Measurements from ENCODE around the gene CNTNAP1.
"Not testable (repeated sequence)": the region's sequence is repeated elsewhere in the genome, so short reads cannot be mapped to it uniquely, and the experiment has no call there.

The CNTNAP1 gene

GRCh38 chr17:42706732-42707131 lies 24.4 kb downstream of the CNTNAP1 start:
- peak in 1 of 10 donors; percentile 55 for DNase-seq
- intact Hi-C loops (cut with DNase I): no loop called here

- intact Hi-C loops (cut with DNase I): no loop called here
- DNase-seq: peak in 1 of 10 donors; percentile 9
Observed at GRCh38 chr17:42708588-42708987, 26.3 kb downstream of the CNTNAP1 start.

GRCh38 chr17:42709561-42709960 lies 27.2 kb downstream of the CNTNAP1 start:
- intact Hi-C loops (cut with DNase I): no loop called here

GRCh38 chr17:42720996-42721583 lies 38.8 kb downstream of the CNTNAP1 start:
- peak in 1 of 10 donors; percentile 33 for DNase-seq
- intact Hi-C loops (cut with DNase I): loop anchor here (1.0 to 10.0 kb wide), 2 partner anchors 42 to 104 kb away; partner anchors contain the start of gene BECN1

More at GRCh38 chr17:42709561-42709960, 27.2 kb downstream of the CNTNAP1 start:
- DNase-seq: peak in 2 of 10 donors; percentile 5 to 32

GRCh38 chr17:42723636-42724035 lies 41.3 kb downstream of the CNTNAP1 start:
- intact Hi-C loops (cut with DNase I): loop anchor here (10.0 kb wide), 1 partner anchor 101 kb away; the partner anchor contains the start of gene BECN1

GRCh38 chr17:42725143-42725542 lies 42.8 kb downstream of the CNTNAP1 start:
- intact Hi-C loops (cut with DNase I): loop anchor here (10.0 kb wide), 1 partner anchor 100 kb away; the partner anchor contains the start of gene BECN1
- no peak for DNase-seq

More at GRCh38 chr17:42723636-42724035, 41.3 kb downstream of the CNTNAP1 start:
- DNase-seq: no peak

GRCh38 chr17:42740699-42741098 lies 58.4 kb downstream of the CNTNAP1 start:
- intact Hi-C loops (cut with DNase I): no loop called here
- no peak for DNase-seq

- DNase-seq; intact Hi-C loops (cut with DNase I): not testable (repeated sequence)
Observed at GRCh38 chr17:42742916-42743315, 60.6 kb downstream of the CNTNAP1 start.

GRCh38 chr17:42743595-42744282 lies 61.4 kb downstream of the CNTNAP1 start:
- intact Hi-C loops (cut with DNase I): no loop called here

GRCh38 chr17:42744283-42744805 lies 62.0 kb downstream of the CNTNAP1 start:
- intact Hi-C loops (cut with DNase I): no loop called here
- peak in 7 of 10 donors; percentile 38 to 84 (median 44) for DNase-seq

More at GRCh38 chr17:42743595-42744282, 61.4 kb downstream of the CNTNAP1 start:
- no peak for DNase-seq

GRCh38 chr17:42744806-42745617 lies 62.7 kb downstream of the CNTNAP1 start, which contains the start of gene EZH1:
TSS of gene EZH1 (minus strand) at chr17:42745040. CDS start at chr17:42728941, 16,099 bp downstream.
- DNase-seq: peak; percentile 81 to 98 (median 88)
- intact Hi-C loops (cut with DNase I): no loop called here

GRCh38 chr17:42748202-42748907 lies 66.0 kb downstream of the CNTNAP1 start:
- no peak for DNase-seq
- intact Hi-C loops (cut with DNase I): no loop called here

GRCh38 chr17:42748908-42749798 lies 66.8 kb downstream of the CNTNAP1 start:
- intact Hi-C loops (cut with DNase I): no loop called here
- no peak for DNase-seq
